Spleen (tissue), 7 donors: ENCODE measurements around the gene ONECUT3.

ENCODE experiments used
- CTCF ChIP-seq, 11 experiments: fragments of 200-600 bp in 7 of 11; fragments of 450-650 bp in 4 of 11; sonication (generic) in 4 of 11; IDR thresholded peaks in 8 of 11; conservative IDR thresholded peaks in 3 of 11; 1 replicate in 7 of 11; 2 replicates in 4 of 11; pipeline versions ENCODE4 v1.4.0 to v1.8.0; 2016 to 2021; ENCODE audit warnings: antibody characterized with exemption in 11 of 11, inconsistent platforms in 4 of 11, mild to moderate bottlenecking in 1 of 11
- POLR2AphosphoS5 ChIP-seq, 3 donors: sonication (generic); formaldehyde crosslinking; IDR thresholded peaks; one replicate each; pipeline ENCODE4 v1.5.1; 2017; ENCODE audit warnings: antibody characterized with exemption in 3 of 3
- donor health status: DM: no; HTN: no; CAD: no; lungs with moderate emphysema.
- donor health status: DM: no; HTN: no; CAD: no.
- donor health status: DM: no; HTN: no; CAD: no.

DNA sequence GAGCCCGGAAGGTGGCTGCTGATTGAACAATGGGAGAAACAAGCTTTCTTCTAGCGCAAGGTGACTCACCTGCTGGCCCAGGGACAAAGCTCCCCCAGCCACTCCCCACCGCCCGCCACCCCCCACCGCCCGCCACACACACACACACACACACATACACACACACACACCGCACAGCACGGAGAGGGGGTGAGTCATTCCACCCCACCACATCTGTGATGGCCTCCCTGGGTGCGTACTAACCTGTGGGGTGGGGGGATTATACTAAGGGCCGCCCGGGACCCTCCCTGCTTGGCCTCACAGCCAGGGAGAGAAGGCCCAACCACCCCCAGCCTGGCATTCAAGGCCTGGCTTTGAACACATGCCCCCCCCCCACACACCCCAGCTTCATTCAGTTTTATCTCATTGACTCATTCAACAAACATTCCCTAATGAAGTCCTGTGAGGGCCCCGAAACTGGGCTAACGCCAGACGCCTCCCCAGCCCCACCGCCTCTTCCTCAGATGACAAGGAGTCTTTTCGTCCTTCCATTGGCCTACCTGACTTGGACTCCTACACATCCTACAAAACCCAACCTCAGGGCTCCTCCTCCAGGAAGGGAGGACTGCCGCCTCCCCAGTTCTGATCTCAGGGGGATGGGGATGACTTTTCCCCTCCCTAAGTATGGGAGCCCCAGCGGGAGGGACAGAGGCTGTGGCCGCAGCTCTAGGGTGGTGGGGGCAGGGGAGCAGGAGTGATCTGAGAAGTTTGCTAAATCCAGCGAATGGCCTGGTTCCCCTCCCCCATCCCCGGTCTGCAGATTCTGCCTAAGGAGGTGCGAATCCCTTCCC is 5.8 kb upstream of the ONECUT3 start:
- TF ChIP-seq CTCF (IDR thresholded peaks at IDR 0.05 in 8 of 11, conservative IDR thresholded peaks at IDR 0.05 in 3 of 11) (no peak), POLR2AphosphoS5 (IDR thresholded peaks at IDR 0.05) (no peak)
